IMR-90 (cell line): ENCODE measurements around the gene C11orf21. TPM values are rescaled to one million over a fixed set of nuclear protein-coding genes. Genes with fewer than 3 reads are reported as not detected.

Experiments
- ATAC-seq: fragments of 200-7000 bp; cut with Tn5 transposase; 2 replicates; pipeline ENCODE4 v1.9.1; 2020; ENCODE audit warnings: low read depth, mild to moderate bottlenecking, moderate library complexity
- BruUV-seq: library from RNA; stranded (reverse); fragments of 400-500 nt; replicated peaks from 2 replicates; lab custom pipeline; 2021; lab: Mats Ljungman, UMichigan
- CTCF ChIA-PET: fragments of 300-600 bp; formaldehyde crosslinking; extraction: SDS; loops from one replicate; lab custom pipeline; 2021; ENCODE audit warnings: antibody characterized with exemption; lab: Yijun Ruan, JAX
- POLR2A ChIA-PET: fragments of 300-600 bp; sonication (Branson Sonifier 250); formaldehyde crosslinking; loops from one replicate; lab custom pipeline; 2022; ENCODE audit warnings: antibody characterized with exemption; ENCODE audit not compliant: unreplicated experiment; lab: Charles Lee
- DNase-seq: peaks from one replicate; pipeline ENCODE4 v3.0.0; 2013
- H2AFZ ChIP-seq: replicated peaks from 2 replicates; pipeline ENCODE3; 2013; ENCODE audit warnings: low read length, mild to moderate bottlenecking; ENCODE audit not compliant: poor library complexity
- H2AK5ac ChIP-seq: 2 replicates; pipeline ENCODE4 v1.6.1; 2013; ENCODE audit warnings: low read depth, low read length, inconsistent platforms
- H2AK9ac ChIP-seq: replicated peaks from 2 replicates; pipeline ENCODE3; 2013; ENCODE audit warnings: mild to moderate bottlenecking, low read depth, low read length, moderate library complexity; ENCODE audit not compliant: poor library complexity
- H2BK120ac ChIP-seq: 2 replicates; pipeline ENCODE4 v1.6.1; 2013; ENCODE audit warnings: low read depth, low read length, inconsistent platforms
- H2BK15ac ChIP-seq: 3 replicates; pipeline ENCODE4 v1.6.1; 2013; ENCODE audit warnings: low read depth, low read length, inconsistent platforms
- H2BK20ac ChIP-seq: 2 replicates; pipeline ENCODE4 v1.6.1; 2013; ENCODE audit warnings: low read depth, mild to moderate bottlenecking, inconsistent platforms, low read length, moderate library complexity
- H2BK5ac ChIP-seq: 2 replicates; pipeline ENCODE4 v1.6.1; 2013; ENCODE audit warnings: mild to moderate bottlenecking, low read depth, low read length, inconsistent platforms; ENCODE audit not compliant: poor library complexity, severe bottlenecking
- H3K14ac ChIP-seq: replicated peaks from 2 replicates; pipeline ENCODE4 v1.6.1; 2013; ENCODE audit warnings: low read depth, low read length, inconsistent platforms
- H3K18ac ChIP-seq: 2 replicates; pipeline ENCODE4 v1.6.1; 2013; ENCODE audit warnings: low read depth, low read length, control low read depth
- H3K23ac ChIP-seq: 2 replicates; pipeline ENCODE4 v1.6.1; 2013; ENCODE audit warnings: low read depth, low read length, inconsistent platforms
- H3K27ac ChIP-seq: 2 replicates; pipeline ENCODE4 v1.5.1; 2013; ENCODE audit warnings: mild to moderate bottlenecking, control low read depth, low read length; ENCODE audit not compliant: insufficient read depth
- H3K27me3 ChIP-seq: 2 replicates; pipeline ENCODE4 v1.6.1; 2013; ENCODE audit warnings: low read length; ENCODE audit not compliant: control insufficient read depth, insufficient read depth
- H3K36me3 ChIP-seq: 2 replicates; pipeline ENCODE4 v1.6.1; 2013; ENCODE audit warnings: low read length, mixed read lengths; ENCODE audit not compliant: control insufficient read depth, insufficient read depth
- H3K4ac ChIP-seq: 2 replicates; pipeline ENCODE4 v1.6.1; 2013; ENCODE audit warnings: low read depth, low read length, inconsistent platforms
- H3K4me1 ChIP-seq: 2 replicates; pipeline ENCODE4 v1.6.1; 2013; ENCODE audit warnings: low read length, mixed read lengths; ENCODE audit not compliant: control insufficient read depth, insufficient read depth
- H3K4me2 ChIP-seq: 2 replicates; pipeline ENCODE4 v1.6.1; 2013; ENCODE audit warnings: low read depth, mild to moderate bottlenecking, control low read depth, low read length, moderate library complexity
- H3K4me3 ChIP-seq: 2 replicates; pipeline ENCODE4 v1.5.1; 2013; ENCODE audit warnings: low read depth, mild to moderate bottlenecking, control low read depth, low read length, moderate library complexity; ENCODE audit not compliant: insufficient read depth
- H3K56ac ChIP-seq: 2 replicates; pipeline ENCODE4 v1.6.1; 2013; ENCODE audit warnings: low read length, inconsistent platforms; ENCODE audit not compliant: insufficient read depth; ENCODE audit errors: extremely low read depth
- H3K79me1 ChIP-seq, 2 experiments: 2 replicates each; pipeline ENCODE4 v1.6.1; 2013; ENCODE audit warnings: low read length in 2 of 2, inconsistent platforms in 1 of 2, low read depth in 1 of 2
- H3K9ac ChIP-seq: 2 replicates; pipeline ENCODE4 v1.6.1; 2013; ENCODE audit warnings: low read depth, low read length, control low read depth
- H3K9me1 ChIP-seq: 2 replicates; pipeline ENCODE4 v1.6.1; 2013; ENCODE audit warnings: low read length, inconsistent platforms; ENCODE audit not compliant: insufficient read depth
- H3K9me3 ChIP-seq: 2 replicates; pipeline ENCODE4 v1.6.1; 2013; ENCODE audit warnings: low read length; ENCODE audit not compliant: control insufficient read depth, insufficient read depth
- H4K20me1 ChIP-seq: 2 replicates; pipeline ENCODE4 v1.6.1; 2013; ENCODE audit warnings: low read length, inconsistent platforms; ENCODE audit not compliant: insufficient read depth
- H4K5ac ChIP-seq: 2 replicates; pipeline ENCODE4 v1.6.1; 2013; ENCODE audit warnings: mild to moderate bottlenecking, low read depth, low read length, control low read depth
- H4K8ac ChIP-seq, 2 experiments: 2 replicates each; pipeline ENCODE4 v1.6.1; 2013; ENCODE audit warnings: low read depth in 2 of 2, low read length in 2 of 2, control low read depth in 1 of 2, inconsistent platforms in 1 of 2
- H4K91ac ChIP-seq: 2 replicates; pipeline ENCODE4 v1.6.1; 2013; ENCODE audit warnings: low read depth, low read length, inconsistent platforms; ENCODE audit not compliant: insufficient read depth
- FOS ChIP-seq: fragments of 150-350 bp; IDR thresholded peaks from 2 replicates; pipeline ENCODE4 v1.6.1; 2016; ENCODE audit warnings: low read depth, low read length
- RFX5 ChIP-seq: IDR thresholded peaks from 2 replicates; pipeline ENCODE4 v1.8.0; 2012; ENCODE audit warnings: low read depth, mild to moderate bottlenecking, low read length, moderate library complexity
- SMC3 ChIP-seq: fragments of 150-350 bp; IDR thresholded peaks from 2 replicates; pipeline ENCODE4 v1.6.1; 2016; ENCODE audit warnings: low read depth, mild to moderate bottlenecking, antibody characterized with exemption, low read length, moderate library complexity
- WGBS, 2 experiments: methylation state at CpG; one replicate each; pipeline versions ENCODE4 v1.1.5 to v1.1.7; 2013; ENCODE audit warnings: missing lambda C conversion rate in 2 of 2; ENCODE audit not compliant: insufficient read length in 1 of 2; ENCODE audit errors: extremely low coverage in 2 of 2; 5-methylcytosine and 5-hydroxymethylcytosine counted together
- dilution Hi-C: fragments of 300-500 bp; cut with HindIII; formaldehyde crosslinking; loops from one replicate; pipeline ENCODE4 v1.14.3; 2018; ENCODE audit warnings: low sequenced_read_pairs; ENCODE audit not compliant: unreplicated experiment
- in situ Hi-C: fragments of 300-500 bp; cut with MboI; formaldehyde crosslinking; loops from 3 replicates; pipeline ENCODE4 v1.14.3; 2019; ENCODE audit warnings: low sequenced_read_pairs, inconsistent platforms, mixed read lengths
- intact Hi-C: fragments of 100-400 bp; cut with micrococcal nuclease; formaldehyde crosslinking; loops from 2 replicates; pipeline ENCODE4 v1.10.0; 2022
- polyA plus RNA-seq, 3 experiments: library from polyadenylated mRNA; depleted of rRNA; stranded (reverse); fragments of >200 nt; gene quantifications; 2 replicates each; pipeline ENCODE4 v1.2.3, GENCODE V29; 2012; ENCODE audit warnings: low replicate concordance in 1 of 3
- total RNA-seq: library from RNA; depleted of rRNA; stranded (reverse); fragments of >200 nt; gene quantifications from 2 replicates; pipeline ENCODE4 v1.2.3, GENCODE V29; 2012

C11orf21 gene
- total and polyA plus RNA-seq, 2 of the 4 experiments (the other 2 are of a cell fraction) = not detected

- no peak overlapping the region for H3K4me2 ChIP-seq
- no peak overlapping the region for H2AFZ ChIP-seq
- H2BK15ac ChIP-seq = no peak overlapping the region
- no peaks in the 10 kb centered on the region for H3K4me1 ChIP-seq
- TF ChIP-seq RFX5 (no peak), SMC3 (no peak), FOS (no peak)
- no TSS peak for BruUV-seq
- intact Hi-C loops = no loop called here
- 55% methylated on average over 15 of the region's 22 CpGs; no CpG with 5 or more reads in 1 of the 2 experiments for WGBS, 2 experiments
- no peaks in the 10 kb centered on the region for H3K79me1 ChIP-seq
- no peak overlapping the region for H3K27ac ChIP-seq
- no peak overlapping the region for H4K91ac ChIP-seq
- no peak overlapping the region for H3K4me3 ChIP-seq
- CTCF ChIA-PET = no interaction called here
- H3K14ac ChIP-seq = no peak overlapping the region
- H3K23ac ChIP-seq = no peak overlapping the region
- DNase-seq (no peak), ATAC-seq (no peak)
- H2AK9ac ChIP-seq = no peak overlapping the region
- H3K56ac ChIP-seq = no peak overlapping the region
- no peak overlapping the region for H3K18ac ChIP-seq
- H2BK5ac ChIP-seq = no peak overlapping the region
- in situ Hi-C loops = no loop called here
- no peak overlapping the region for H2BK120ac ChIP-seq
- no peak overlapping the region for H4K5ac ChIP-seq
- H3K36me3 ChIP-seq = no peaks in the 10 kb centered on the region
- no peak overlapping the region for H3K4ac ChIP-seq
- no peak overlapping the region for H2AK5ac ChIP-seq
- dilution Hi-C loops = no loop called here
- no peaks in the 10 kb centered on the region for H3K9me3 ChIP-seq
- H3K9ac ChIP-seq = no peak overlapping the region
- H4K8ac ChIP-seq = no peak overlapping the region
- H3K9me1 ChIP-seq = no peaks in the 10 kb centered on the region
- POLR2A ChIA-PET = no interaction called here
- no peaks in the 10 kb centered on the region for H4K20me1 ChIP-seq
- no peak overlapping the region for H2BK20ac ChIP-seq
- H3K27me3 ChIP-seq = peaks cover 62% of the 10 kb centered on the region
These were observed 37.2 kb downstream of the C11orf21 start for GRCh38 chr11:2264366-2265053.
